Subcutaneous adipose tissue (tissue), 4 donors: ENCODE data around the gene ARAP1. TPM values are rescaled to one million over a fixed set of nuclear protein-coding genes. Genes with fewer than 3 reads are reported as not detected.

ENCODE experiments used
- total RNA-seq, 4 donors: library from RNA; depleted of rRNA; stranded (reverse); fragments of >200 nt; gene quantifications; one replicate each; pipeline ENCODE4 v1.1.0, GENCODE V29; 2016
- TF ChIP-seq, protein P1 (sequence below): fragments of 450-650 bp; IDR thresholded peaks from one replicate; pipeline ENCODE4 v1.5.1; 2016; ENCODE audit warnings: low read depth, mild to moderate bottlenecking, control low read depth, antibody characterized with exemption, moderate library complexity

The ARAP1 gene
- total RNA-seq, 4 donors from 2014 or later: 35.1 to 161 (median 127) TPM

DNA sequence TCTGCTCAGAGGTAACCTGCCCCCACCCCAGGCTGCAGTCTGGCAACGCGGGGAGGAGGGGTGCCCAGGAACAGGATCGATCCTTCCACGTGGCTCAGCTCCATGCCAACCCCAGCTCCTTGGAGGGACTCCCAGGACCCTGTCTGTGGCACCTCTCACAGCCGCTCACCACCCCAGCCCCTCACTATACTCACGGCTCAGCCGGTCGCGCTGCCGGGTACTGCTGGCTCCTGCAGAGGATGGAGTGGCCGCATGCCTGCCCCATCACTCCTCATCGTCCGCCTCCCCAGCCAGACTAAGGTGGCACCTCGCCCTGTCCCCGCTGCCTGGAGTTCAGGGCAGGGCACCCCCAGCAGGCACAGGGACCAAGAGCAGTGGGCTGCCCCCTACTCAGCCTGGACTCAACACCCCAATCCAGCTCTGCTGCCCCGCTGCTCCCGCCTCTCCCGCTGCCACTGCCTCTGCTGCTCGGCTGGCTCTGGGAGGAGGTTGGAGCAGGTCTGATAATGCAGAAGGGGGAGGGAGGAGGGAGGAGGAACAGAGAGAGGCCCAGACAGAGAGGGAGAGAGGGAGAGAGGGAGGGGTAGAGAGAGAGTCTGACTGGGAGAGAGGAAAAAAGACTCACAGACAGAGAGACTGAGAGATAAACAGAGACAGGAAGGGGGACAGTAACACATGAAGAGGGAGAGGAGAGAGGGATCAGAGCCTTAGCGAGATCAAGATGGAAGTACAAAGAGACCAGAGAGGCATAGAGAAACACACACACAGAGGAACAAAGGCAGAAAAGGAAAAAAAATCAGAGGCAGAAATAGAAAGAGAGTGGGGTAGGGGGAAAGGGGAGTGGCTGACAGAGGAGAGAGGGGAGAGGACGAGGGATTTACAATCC lies 78.0 kb downstream of the ARAP1 start, which contains the start of gene PDE2A:
Gene PDE2A (minus strand): TSS at position 480 of the 886 bp plus-strand sequence. CDS start 215 bp downstream, at position 265.
- TF ChIP-seq, protein P1, sequence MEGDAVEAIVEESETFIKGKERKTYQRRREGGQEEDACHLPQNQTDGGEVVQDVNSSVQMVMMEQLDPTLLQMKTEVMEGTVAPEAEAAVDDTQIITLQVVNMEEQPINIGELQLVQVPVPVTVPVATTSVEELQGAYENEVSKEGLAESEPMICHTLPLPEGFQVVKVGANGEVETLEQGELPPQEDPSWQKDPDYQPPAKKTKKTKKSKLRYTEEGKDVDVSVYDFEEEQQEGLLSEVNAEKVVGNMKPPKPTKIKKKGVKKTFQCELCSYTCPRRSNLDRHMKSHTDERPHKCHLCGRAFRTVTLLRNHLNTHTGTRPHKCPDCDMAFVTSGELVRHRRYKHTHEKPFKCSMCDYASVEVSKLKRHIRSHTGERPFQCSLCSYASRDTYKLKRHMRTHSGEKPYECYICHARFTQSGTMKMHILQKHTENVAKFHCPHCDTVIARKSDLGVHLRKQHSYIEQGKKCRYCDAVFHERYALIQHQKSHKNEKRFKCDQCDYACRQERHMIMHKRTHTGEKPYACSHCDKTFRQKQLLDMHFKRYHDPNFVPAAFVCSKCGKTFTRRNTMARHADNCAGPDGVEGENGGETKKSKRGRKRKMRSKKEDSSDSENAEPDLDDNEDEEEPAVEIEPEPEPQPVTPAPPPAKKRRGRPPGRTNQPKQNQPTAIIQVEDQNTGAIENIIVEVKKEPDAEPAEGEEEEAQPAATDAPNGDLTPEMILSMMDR: no peak

DNA sequence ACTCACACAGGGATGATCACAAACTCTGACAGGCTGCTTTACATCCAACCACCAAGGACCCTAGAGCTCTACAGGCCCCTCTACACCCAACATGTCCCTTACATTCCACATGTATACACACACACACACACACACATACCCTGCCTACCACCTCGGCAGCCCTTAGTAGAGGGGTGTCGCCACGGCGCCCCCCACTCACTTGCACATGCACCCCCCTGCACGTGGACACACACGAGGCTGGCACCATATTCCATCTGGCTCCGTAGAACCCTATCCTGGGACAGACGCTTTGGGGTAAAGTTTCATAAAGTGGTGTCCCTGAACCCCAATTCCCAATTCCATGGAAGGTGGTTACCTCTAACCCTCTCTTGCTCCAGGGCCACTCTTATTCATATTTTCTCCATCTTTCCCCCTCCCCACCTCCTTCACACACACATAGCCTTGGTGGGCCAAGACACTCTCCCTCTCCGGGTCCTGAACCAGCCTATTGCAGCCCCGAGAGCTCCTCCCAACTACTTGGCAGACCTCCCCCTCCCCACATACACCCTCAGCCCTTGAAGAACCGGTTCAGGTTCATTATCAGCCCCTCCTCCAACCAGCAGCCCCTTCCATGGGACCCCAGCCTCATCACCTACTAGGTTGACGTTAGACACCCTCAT lies 78.8 kb downstream of the ARAP1 start:
- TF ChIP-seq, protein P1: no peak

DNA sequence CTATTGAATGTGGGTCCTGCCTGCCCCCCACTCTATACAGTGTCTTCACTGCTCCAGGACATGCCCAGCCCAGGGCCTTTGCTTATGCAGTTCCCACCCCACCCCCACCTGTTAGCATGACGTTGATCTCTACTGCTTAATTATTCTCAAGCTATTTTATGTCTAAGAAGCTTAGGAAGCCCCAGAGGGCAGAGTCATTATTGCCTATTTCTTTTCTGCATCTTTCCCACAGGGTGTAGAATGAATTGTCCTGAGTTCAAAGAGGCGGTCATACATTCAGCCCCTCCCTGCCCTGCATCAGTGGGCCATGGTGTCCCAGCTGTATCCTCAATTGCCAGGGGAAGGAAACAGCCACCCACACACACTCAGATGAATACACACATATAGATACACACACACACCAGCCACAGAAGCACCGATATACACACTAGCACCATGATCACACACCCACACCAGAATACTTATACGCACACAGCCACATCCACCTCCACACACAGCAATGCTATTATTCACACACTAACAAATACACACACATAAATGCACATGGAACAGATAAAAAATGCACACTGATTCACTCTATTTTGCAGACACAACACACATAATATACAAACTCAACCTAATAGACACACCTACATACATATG lies 79.5 kb downstream of the ARAP1 start:
- TF ChIP-seq, protein P1: no peak

DNA sequence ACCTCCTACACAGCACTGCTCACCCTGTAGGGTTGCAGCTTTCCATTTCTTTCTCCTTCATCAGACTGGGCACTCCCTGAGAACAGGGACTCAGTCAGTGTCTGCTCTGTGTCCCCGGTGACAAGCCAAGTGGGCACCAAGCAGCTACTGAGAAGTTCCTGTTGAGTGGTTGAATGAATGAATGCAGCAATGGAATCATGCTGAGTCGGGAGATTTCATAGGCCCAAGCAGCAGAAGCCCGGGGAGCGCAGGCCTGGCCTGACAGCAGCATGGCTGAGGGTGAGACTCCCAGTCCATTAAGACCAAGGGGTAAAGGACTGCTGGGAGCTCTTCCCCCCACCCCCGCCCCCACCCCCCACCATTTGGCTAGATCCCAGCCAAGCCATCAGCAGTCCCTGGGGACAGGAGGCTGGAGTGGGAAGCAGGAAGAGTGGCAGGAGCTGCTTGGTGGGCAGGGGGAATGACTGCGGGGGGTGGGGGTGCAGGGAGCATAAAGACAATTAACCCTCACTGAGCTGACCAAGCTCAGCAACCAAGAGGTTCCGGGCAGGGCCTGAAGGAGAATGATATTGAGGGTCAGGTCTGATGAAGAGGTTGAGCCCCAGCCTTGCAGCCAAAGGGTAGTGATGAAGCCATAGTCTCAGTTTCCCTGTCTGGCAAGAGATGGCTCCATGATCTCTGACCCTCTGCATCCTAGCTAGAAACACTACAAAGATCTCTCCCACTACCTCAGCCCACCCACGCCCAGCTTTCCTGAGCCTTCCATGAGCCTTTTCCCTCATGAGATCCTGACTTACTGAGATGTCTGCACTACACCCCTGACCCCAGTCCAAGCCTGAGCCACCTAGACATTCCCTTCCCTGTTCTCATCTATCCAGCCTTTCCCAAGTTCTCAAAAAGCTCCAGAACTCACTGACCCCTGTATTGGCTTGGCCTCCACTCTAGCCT lies 80.8 kb downstream of the ARAP1 start:
- TF ChIP-seq, protein P1: no peak

DNA sequence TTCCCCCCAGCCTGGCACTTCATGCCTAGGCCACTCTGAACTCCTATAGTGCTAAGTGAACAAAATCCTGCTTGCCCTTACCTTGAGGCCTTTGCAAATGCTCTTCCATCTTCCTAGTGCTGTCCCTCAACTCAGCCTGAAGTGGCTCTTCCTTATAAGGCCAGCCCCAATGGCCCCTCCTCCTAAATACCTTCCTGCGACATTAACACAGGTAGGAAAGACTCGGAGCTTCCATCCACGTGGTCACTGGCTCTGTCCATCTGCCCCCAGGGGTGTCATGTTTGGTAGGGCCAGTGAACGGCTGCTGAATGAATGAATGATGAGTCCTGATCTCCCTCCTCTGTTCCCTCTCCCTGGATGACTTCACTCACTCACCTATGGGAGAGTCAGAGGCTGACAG lies 82.2 kb downstream of the ARAP1 start:
- TF ChIP-seq, protein P1: no peak

DNA sequence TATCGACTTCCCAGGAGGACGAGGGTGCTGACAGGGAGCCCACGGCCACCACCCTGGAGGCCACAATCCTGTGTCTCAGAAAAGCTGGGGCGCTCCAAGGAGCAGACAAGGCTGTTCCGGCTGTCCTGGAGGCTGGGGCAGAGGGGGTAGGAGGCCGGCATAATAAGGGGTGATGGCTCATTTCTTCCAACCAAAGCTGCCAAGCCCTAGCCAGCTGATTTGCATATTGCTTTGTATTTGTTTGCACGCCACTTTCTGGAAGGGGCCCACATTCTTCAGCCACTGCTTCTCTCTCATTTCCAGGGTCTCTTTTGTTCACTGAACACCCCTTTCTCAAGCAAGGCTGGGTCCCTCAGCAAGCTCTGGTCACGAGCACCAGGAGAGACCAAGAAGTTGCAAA lies 82.7 kb downstream of the ARAP1 start:
- TF ChIP-seq, protein P1: no peak
